ENCODE results near the gene LYRM4.

Gene LYRM4

DNA sequence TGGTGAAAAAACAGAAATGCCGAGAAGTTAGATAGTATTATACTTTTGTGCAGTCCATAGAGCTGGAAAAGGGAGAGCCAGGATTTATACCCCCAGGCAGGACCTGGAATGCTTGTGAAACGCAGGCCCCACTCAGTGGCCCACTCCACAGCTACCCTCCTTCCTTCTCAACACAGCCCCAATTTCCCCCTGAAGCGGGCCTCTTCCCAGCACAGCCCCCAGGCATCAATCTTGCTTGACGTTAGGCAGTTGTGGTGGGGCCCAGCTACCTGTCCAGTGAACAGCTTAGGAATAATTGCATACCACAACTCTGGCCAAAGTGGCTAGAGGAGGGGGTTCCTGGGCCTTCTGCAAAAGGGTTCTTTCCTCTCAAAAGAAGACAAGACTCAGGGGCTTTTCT lies 114.4 kb downstream of the LYRM4 start:
- no peak for DNase-seq (ENCODE audit: low read depth)

DNA sequence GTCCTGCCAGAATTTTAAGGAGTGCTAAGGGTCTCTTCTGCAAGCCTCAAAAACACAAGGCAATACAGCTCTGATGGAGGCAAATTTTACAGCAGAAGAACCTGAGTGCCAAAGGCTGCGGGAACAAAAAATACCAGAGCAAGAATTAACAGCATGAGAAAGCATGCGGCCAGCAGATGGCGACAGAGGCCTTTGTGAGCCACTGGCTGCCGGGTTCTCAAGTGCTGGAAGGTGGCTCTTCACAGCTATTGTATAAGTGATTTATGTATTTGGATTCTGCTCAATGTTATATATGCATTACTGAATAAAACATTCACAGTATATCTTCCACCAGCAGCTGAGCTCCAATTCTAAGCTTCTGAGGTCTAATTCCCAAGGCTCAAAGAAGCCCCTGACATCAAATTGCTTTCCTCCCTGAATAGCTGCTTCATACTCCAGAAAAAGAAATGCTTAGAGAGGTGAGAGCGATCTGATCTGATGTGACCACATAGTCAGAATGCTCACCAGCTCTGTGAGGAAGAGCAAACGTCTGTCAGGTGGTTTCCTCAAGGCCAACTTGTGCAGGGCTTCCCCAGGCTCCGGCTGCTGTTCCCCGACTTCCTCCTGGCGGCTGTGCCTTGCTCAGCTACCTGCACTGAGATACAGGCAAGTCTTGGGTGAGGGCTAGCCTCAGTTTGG lies 117.0 kb downstream of the LYRM4 start:
- DNase-seq (ENCODE audit: low read depth) = no peak

DNA sequence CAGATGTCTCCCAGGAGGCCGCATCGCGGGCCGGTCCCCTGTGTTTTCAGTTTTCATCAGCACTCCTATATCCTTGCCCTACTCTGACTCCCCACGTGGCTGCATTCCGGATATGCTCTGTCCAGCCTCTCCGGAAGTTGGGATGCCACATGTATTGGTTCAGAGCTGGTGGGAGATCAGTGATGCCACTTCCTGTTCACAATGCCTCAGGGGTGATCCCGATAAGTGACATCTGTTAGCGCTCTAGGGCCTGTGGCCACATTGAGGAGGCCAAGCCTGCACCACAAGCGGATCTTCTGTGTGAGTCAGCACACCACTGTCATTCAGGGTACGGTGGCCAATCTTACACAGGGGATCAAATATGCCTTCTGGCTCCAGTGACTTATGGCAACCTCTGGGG lies 117.8 kb downstream of the LYRM4 start:
- no peak for DNase-seq (ENCODE audit: low read depth)

DNA sequence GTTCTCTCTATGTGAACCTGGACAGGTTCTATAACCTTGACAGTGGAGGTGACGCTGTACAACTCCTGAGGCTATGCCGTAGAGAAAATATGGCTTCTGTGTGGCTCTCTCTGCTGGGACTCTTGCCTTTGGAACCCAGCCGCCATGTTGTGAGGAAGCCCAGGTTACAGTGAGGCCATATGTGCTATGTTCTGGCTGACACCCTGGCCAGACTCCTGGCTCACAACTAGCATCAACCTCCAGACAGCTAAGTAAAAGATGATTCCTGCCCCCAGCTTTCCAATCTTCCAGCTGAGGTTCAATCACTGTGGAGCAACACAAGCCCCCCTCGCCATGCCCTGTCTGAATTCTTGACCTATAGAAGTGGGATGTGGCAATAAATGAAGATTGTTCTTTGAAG lies 118.6 kb downstream of the LYRM4 start:
- DNase-seq (ENCODE audit: low read depth) = no peak

DNA sequence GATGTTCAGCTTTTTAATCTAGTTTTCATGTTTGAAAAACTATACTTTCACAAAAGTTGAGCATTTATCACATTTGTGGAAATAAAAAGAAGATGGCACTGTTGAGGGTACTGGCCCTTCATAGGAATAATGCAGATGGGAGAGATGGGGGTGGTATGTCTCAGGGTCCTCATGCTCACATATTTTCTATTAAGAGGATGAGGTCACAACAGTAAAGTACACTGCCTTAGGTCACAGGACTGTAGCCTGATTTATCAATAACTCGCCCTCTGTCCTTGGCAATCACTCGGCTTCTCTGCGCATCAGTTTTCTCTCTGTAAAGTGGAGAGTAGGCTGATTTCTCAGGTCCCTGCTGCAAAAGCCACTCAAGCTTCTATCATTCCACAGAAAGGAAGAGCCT lies 119.7 kb downstream of the LYRM4 start:
- DNase-seq (ENCODE audit: low read depth) = no peak

DNA sequence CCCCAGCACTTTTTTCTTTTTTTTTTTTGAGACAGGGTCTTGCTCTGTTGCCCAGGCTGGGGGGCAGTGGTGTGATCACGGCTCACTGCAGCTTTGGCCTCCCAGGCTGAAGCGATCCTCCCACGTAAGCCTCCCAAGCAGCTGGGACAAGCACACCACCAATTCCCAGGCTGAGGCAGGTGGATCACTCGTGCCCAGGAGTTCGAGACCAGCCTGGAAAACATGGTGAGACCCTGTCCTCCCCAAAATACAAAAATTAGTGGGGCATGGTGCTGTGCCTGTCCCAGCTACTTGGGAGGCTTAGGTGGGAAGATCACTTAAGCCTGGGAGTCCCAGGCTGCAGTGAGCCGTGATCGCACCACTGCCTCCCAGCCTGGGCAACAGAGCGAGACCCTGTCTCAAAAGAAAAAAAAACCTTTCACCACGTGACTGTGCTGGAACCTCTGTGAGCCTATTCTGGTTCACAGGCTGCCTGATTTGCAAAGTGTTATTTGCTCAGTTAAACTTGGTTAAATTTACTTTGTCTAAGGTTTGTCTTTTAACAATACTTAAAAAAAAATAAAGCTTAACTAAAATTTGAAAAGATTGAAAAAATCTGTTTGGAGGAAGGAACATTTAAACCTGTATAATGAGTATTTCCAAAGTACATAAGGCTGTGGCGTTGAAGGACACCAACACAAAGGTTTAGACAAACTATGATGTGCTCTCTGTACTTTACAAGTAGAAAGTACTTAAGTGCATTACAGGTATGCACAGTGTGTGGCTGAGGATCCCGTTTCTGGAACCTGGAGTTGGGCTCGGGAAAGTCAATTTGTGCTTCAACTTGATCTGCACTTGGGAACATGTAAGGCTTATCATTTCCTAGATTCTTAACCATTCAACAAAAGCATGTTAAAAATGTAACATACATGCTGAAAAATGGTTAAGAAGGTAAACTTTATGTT lies 120.7 kb downstream of the LYRM4 start:
- DNase-seq (ENCODE audit: low read depth) = no peak

DNA sequence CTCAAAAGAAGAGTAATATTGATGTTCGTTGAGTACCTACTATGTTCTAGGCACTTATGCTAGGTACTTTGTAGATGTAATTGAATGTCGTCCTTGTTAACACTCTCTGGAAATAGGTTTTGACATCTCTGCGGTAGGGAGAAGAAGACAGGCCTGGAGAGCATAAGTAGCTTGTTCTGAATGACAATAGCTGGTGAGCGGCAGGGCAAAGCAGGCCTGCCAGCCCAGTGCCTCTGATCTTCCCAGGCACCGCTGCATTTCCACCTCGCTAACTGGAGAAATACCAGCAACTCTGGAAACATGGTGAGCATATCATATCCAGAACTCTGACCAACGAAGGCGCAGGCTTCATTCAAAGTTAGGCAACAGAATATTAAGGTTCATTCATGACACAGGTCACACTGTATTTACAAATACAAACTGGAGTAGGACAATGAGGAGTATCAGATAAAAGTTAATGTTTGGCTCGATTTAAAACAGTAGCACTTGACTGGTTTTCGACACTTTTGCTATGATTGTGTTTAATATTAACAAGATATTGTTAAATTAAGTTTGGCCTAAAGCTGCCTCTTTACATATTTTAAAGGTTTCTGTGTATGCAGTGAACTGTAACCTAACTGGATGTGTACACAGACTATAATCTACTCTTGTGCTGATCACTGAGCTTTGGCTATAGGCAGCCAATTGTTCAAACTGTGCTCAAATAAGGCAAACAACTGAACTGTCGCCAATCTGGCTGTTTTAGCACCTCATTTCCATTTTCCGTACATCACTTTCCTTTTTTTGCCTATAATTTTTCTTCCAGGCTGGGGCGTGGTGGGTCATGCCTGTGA lies 121.5 kb downstream of the LYRM4 start:
- DNase-seq (ENCODE audit: low read depth) = no peak

DNA sequence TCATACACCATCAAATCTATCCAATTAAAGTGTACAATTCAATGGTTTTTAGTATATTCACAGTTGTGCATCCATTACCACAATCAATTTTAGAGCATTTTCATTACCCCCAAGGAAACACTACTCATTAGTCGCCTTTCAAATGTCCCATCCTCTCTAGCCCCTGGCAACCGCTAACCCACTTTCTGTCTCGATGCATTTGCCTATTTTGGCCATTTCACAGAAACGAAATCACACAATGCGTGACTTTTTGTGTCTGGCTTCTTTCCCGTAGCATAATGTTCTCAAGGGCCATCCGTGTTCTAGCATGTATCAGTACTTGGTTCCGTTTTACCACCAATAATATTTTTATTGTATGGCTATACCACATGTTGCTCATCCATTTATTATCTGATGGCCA lies 123.9 kb downstream of the LYRM4 start:
- DNase-seq (ENCODE audit: low read depth) = no peak

DNA sequence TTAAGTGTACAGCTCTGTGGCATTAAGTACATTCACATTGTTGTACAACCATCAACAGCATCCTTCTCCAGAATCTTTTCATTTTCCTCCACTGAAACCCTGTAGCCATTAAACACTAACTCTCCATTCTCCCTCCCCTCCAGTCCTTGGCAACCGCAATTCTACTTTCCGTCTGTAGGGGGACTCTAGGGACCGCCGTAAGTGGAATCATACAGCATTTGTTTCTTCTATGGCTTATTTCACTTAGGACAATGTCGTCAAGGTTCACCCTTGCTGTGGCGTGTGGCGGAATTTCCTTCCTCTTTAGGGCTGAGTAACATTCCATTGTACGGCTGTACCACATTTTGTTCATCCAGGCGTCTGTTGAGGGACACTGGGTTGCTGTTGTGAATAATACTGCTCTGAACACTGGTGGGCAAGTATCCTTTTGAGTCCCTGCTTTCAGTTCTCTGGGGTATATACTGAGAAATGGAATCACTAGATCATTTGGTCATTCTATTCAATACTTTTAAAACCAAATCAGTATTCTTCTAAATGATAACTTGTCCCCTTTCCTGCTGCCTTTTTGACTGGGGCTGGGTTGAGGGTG lies 124.9 kb downstream of the LYRM4 start:
- DNase-seq (ENCODE audit: low read depth) = no peak

DNA sequence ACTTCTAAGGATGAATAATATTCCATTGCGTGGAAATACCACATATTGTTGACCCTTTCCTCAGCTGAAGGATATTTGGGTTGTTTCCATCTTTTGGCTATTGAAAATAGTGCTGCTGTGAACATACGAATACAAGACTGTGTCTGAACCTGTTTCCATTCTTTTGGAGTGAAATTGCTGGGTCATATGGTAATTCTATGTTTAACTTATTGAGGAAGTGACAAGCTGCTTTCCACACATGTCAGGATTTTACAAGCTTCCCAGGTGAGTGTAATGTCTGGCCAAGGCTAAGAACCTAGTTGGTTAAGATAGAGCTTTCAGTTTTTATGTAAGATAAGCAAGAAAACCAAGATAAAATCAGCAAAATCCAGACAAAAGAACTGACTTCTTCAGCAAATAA lies 126.8 kb downstream of the LYRM4 start:
- no peak for DNase-seq (ENCODE audit: low read depth)

DNA sequence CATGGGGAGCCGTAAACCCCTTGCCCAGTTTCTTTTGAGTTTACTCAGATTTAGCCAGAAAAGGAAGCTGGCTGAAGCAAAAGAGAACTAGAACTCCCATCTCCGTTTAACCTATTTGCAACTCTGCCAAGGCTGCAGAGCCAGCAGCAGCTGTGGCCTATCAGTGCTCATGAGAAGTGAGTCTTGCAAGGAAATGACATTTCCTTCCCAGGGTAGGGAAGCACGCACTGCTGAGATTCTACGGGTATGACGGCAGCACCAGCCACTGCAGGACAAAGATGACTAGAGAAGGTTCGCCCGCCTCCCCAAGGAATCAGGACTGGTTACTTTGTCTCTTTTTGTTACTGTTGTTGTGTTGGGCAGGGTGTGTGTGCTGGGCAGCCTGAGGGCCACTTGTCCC lies 128.0 kb downstream of the LYRM4 start:
- DNase-seq (ENCODE audit: low read depth) = no peak

DNA sequence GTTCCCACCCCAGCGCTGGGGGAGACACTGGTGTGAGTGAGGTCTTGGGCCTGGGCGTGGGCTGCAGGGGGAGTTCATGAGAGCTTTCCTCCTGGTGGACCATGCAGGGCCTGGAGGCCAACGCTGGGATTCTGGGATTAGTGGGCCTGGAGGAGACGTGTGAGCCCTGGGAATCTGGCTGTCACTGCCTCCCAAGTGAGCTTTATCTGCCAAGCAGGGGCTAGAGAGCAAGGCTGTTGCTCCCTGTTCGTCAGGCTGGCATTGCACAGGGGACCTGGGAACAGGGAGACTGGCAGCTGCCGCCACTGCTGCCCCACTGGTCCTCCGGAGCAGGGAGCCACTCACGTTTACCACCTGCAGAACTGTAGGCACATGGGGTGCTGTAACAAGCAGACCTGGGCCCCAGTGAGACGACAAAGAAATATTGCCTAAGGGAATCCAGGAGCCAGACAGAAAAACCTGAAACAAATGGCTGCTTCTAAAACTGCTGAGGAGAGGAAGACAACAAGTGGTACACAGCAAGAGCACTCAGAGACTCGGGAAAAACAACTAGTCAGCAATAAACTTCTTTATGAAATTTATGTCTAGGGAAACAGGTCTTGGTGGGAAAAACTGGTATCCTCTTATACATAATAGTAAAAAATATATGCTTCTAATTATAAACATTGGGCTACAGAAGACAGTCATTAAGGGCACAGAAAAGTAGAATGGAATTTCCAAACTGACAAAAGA lies 130.4 kb downstream of the LYRM4 start:
- DNase-seq (ENCODE audit: low read depth) = no peak

DNA sequence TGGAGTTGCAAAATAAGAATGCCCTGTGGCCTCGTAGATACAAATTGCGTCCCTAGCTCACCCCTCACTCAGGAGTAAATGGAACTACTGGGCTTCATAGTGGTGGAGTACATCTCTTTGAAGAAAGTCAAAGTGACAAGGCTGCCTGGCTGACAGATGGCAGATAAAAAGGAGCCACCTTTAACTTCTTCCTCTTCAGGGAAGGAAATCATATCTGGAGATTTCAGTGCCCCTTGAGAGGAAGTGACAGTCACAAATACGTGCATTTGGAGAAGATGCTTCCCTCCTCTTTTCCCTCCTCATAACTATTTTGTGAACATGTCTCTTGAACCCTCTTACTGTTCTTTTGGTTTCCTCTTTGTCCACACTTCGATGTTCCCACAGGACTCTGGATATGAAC lies 132.4 kb downstream of the LYRM4 start:
- no peak for DNase-seq (ENCODE audit: low read depth)

DNA sequence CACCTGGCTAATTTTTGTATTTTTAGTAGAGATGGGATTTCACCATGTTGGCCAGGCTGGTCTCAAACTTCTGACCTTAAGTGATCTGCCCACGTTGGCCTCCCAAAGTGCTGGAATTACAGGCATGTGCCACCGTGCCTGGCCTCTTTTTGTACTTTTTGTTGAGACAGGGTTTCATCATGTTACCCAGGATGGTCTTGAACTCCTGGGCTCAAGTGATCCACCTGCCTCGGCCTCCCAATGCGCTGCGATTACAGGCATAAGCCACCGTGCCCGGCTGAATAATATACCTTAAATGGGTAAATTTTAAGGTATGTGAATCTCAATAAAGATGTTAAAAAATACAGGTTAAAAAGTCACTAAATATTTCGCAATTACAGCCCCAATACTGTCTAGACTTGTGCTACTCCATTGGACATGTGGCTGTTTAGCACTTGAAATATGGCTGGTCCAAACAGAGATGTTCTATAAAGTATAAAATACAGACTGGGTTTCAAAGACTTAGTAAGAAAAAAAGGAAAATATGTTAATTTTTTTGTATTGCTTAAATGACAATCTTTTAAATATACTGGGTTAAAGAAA lies 133.6 kb downstream of the LYRM4 start:
- no peak for DNase-seq (ENCODE audit: low read depth)

DNA sequence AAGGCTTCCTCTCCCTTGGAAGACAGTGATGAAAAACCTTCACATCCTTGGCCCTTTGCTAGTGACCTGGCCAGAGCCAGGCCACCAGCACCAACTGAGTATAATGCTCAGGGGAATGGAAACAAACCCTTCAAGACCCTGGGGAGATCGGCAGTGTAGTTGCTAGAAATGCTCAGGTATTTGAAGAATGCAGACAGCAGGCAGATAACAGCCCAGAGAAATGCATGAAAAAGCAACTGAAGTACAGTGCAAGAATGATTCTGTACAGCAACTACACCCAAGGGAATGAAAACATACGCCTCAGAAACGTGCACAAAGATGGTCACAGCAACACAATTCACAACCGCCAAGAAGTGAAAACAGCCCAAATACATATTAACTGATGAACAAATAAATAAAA lies 134.5 kb downstream of the LYRM4 start:
- DNase-seq (ENCODE audit: low read depth) = peak; percentile 27

DNA sequence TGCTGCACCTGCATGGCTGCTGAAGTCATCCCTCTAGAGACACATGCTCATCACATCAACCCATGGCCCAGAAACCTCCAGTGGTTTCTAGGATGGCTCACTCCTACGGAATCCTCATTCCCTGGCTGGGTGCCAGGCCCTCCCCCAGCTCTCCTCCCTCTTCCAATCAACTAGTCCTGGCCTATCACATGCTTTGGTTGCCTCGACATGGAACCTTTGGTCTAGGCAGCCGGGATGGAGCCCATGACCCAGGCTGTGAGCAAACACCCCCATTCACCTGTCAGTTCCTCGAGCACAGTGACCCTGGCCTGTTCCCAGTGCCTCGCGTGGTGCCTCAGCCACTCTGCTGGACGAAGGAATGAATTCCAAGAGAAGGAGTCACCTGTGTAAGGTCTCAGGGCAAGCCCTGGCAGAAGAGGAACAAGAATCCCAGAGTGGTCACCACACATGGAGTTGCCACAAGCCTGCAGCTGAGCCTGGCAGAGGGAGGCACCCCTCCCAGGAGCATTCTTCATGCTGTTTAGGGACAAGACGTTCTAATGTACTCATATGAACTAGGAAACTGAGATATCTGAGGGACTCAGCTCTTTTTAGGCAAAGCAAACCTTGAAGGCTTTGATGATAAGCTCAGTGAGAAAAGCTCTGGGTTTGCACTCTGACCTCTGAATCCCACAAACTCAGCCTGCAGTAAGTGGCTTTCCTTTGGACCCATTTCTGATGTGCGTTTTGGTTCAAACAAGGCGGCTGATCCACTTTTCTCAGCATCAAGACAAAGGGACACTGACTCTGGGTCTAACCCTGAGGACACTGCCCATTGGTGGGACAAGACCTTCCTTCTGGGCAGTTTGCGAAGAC lies 135.4 kb downstream of the LYRM4 start:
- DNase-seq (ENCODE audit: low read depth) = peak; percentile 62

DNA sequence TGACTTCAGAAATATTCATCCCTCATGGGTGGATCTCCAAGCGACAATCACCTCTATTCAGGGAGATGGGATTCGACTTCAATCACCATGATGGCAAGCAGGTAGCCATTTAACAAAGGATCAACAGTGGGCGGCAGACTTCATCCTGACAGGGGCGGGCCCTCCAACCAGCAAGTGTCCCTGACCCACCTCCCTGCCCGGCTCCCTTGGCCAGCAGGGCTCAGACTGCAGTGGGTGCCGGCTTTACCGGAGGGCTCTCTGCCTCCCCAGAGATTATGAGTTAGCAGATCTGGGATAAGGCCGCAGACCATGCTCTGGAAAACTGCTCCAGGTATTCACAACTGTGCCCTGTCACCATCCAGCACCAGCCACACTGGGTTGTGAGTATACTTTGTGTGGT lies 136.2 kb downstream of the LYRM4 start:
- DNase-seq (ENCODE audit: low read depth) = no peak

DNA sequence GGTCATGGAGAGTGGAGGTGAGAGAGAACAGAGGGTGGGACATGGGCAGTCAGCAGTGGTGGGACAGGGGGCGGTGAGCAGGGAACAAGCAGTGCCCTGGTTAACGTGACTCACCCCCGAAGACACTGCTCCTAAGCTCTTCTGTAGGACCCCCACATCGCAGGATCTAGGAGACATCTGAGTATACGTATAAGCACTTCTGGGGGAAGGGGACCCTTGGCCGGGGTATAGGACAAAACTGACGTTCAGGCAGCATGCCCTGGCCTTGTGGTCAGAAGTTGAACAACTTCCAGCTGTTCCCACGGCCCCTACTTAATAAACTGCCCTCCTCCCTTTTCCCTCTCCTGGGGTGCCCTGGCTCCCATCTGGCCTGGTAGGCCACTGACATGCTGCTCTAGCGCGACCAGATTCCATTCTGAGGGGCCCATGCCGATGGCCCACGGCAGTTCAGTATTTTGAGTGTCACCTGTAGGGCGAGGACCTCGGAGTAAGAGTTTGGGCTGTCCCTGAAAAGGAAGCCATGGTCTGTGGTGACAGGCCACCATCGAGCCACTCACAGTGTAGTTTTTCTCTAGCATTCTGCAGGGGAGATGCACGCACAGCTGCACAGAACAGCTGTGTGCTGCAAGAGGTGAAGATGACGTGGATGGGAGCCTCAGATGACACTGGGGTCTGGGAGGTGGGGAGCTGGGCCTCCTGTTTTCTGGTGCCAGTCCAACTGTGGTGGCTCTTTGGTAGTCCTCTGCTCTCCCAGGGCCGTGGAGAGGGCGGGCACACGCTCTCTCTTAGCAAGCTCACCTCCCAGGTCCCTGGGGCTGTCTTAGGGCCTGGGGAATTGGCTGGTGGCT lies 137.2 kb downstream of the LYRM4 start:
- no peak for DNase-seq (ENCODE audit: low read depth)

DNA sequence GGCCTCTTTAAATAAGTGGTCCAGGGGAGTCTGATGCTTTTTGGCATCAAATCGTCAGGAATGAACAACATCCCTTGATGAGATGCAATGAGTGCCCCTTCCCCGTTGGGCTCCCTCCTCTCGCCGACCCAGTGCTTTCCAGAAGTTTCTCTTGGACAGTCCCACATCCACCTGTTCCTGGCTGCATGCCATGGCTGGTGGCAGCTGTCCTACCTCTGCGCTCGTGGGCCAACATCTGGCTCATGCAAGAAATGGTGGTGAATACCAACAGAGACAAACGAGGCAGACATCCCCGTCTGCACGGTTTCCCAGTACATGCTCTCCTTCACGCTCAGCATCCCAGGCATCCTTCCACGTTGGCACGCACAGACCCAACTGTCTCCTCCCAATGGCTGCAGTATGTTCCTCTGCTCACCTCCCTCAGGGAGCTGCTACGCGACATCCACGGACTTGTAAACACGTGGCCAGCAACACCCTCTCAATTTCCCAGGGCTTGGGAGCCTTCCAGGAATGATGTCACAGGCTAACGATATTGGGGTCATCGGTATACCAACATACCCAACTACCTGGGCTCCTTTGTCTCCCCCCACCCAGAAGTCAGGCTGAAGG lies 138.1 kb downstream of the LYRM4 start:
- no peak for DNase-seq (ENCODE audit: low read depth)

Data from HS-27A (cell line).